SK-N-SH treated with all-trans-retinoic acid at 6 μM for 48 hours (cell line): ENCODE measurements around the gene RCBTB1.

Experiments
- CSDC2 ChIP-seq: fragments of 250-450 bp; sonication (Bioruptor Pico); IDR thresholded peaks from 2 replicates; pipeline ENCODE4 v1.5.0; 2020; ENCODE audit warnings: mild to moderate bottlenecking, moderate library complexity
- GLIS3 ChIP-seq: fragments of 250-450 bp; sonication (Bioruptor Pico); IDR thresholded peaks from 2 replicates; pipeline ENCODE4 v1.5.0; 2020; ENCODE audit warnings: mild to moderate bottlenecking, moderate library complexity
- ZFP3 ChIP-seq: fragments of 250-450 bp; sonication (Bioruptor Pico); IDR thresholded peaks from 2 replicates; pipeline ENCODE4 v1.5.0; 2020; ENCODE audit warnings: mild to moderate bottlenecking, moderate library complexity

DNA sequence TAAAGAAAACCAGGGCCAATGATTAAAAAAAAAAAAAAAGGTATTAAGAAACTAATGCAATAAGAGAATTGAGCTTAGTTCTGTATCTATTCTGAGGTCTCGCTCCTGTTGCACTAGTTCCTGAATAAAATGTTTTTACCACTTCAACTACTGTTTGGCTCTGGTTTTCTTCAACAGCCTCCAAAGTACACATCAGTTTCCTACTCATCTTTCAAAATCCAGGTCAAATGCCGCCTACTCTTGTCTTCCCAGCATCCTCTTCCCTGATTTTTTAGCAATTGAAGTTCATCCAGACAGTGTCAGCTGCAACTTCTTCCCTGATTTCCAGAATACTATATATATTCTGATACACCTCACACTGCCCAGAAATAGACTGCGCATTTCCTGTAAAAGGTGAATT, 1.4 kb upstream of the RCBTB1 start:
- TF ChIP-seq GLIS3 (CRISPR knock-in tag), result no peak
- no peak for TF ChIP-seq ZFP3 (CRISPR knock-in tag)
- no peak for TF ChIP-seq CSDC2
